H9 (cell line): ENCODE results near the gene PRCC. TPM values are rescaled to one million over a fixed set of nuclear protein-coding genes. Genes with fewer than 3 reads are reported as not detected.

Source experiments
- DNase-seq: peaks from one replicate; pipeline ENCODE4 v3.0.0-alpha.2; 2017
- H2AFZ ChIP-seq: one replicate; pipeline ENCODE4 v1.6.1; 2013; ENCODE audit warnings: mild to moderate bottlenecking, low read length, control low read depth, moderate library complexity
- H2AK5ac ChIP-seq: 2 replicates; pipeline ENCODE4 v1.6.1; 2013; ENCODE audit warnings: low read length, control low read depth, mixed read lengths; ENCODE audit not compliant: insufficient read length
- H2BK120ac ChIP-seq: one replicate; pipeline ENCODE4 v1.6.1; 2013; ENCODE audit warnings: low read depth, mild to moderate bottlenecking, low read length, control low read depth, inconsistent platforms; ENCODE audit not compliant: poor library complexity, severe bottlenecking
- H2BK12ac ChIP-seq: 2 replicates; pipeline ENCODE4 v1.6.1; 2013; ENCODE audit warnings: low read length, control low read depth, mixed read lengths, low read depth; ENCODE audit not compliant: insufficient read length
- H2BK15ac ChIP-seq: 2 replicates; pipeline ENCODE4 v1.6.1; 2013; ENCODE audit warnings: low read depth, low read length, control low read depth
- H2BK20ac ChIP-seq: one replicate; pipeline ENCODE4 v1.6.1; 2013; ENCODE audit warnings: low read depth, mild to moderate bottlenecking, low read length, control low read depth, inconsistent platforms; ENCODE audit not compliant: poor library complexity, severe bottlenecking
- H2BK5ac ChIP-seq: 2 replicates; pipeline ENCODE4 v1.6.1; 2013; ENCODE audit warnings: low read length, control low read depth, mixed read lengths; ENCODE audit not compliant: insufficient read length
- H3K14ac ChIP-seq: 2 replicates; pipeline ENCODE4 v1.6.1; 2013; ENCODE audit warnings: low read length, control low read depth; ENCODE audit not compliant: insufficient read depth
- H3K18ac ChIP-seq: 2 replicates; pipeline ENCODE4 v1.6.1; 2013; ENCODE audit warnings: low read depth, mild to moderate bottlenecking, mixed read lengths, low read length, control low read depth; ENCODE audit not compliant: insufficient read length
- H3K23ac ChIP-seq: 2 replicates; pipeline ENCODE4 v1.6.1; 2013; ENCODE audit warnings: low read length, control low read depth, mixed read lengths, low read depth; ENCODE audit not compliant: insufficient read length
- H3K23me2 ChIP-seq: 2 replicates; pipeline ENCODE4 v1.6.1; 2013; ENCODE audit warnings: low read depth, mild to moderate bottlenecking, mixed read lengths, low read length, control low read depth; ENCODE audit not compliant: insufficient read length, poor library complexity, severe bottlenecking
- H3K27ac ChIP-seq: 2 replicates; pipeline ENCODE4 v1.5.1; 2013; ENCODE audit warnings: low read length, control low read depth, mixed read lengths, low read depth; ENCODE audit not compliant: insufficient read length
- H3K27me3 ChIP-seq: 2 replicates; pipeline ENCODE4 v1.6.1; 2013; ENCODE audit warnings: low read length, control low read depth, inconsistent platforms; ENCODE audit not compliant: insufficient read depth
- H3K4ac ChIP-seq: 2 replicates; pipeline ENCODE4 v1.6.1; 2013; ENCODE audit warnings: low read depth, mild to moderate bottlenecking, control low read depth, inconsistent platforms, low read length, moderate library complexity
- H3K4me1 ChIP-seq: 2 replicates; pipeline ENCODE4 v1.6.1; 2013; ENCODE audit warnings: low read length, control low read depth, inconsistent platforms; ENCODE audit not compliant: insufficient read depth
- H3K4me2 ChIP-seq: 2 replicates; pipeline ENCODE4 v1.6.1; 2013; ENCODE audit warnings: low read length, control low read depth, mixed read lengths; ENCODE audit not compliant: insufficient read length, insufficient read depth
- H3K56ac ChIP-seq: 2 replicates; pipeline ENCODE4 v1.6.1; 2013; ENCODE audit warnings: low read depth, mild to moderate bottlenecking, mixed read lengths, low read length, control low read depth; ENCODE audit not compliant: insufficient read length
- H3K79me1 ChIP-seq: 2 replicates; pipeline ENCODE4 v1.6.1; 2013; ENCODE audit warnings: low read depth, mild to moderate bottlenecking, moderate library complexity, low read length, control low read depth, inconsistent platforms; ENCODE audit not compliant: insufficient read depth, poor library complexity, severe bottlenecking
- H3K79me2 ChIP-seq: 2 replicates; pipeline ENCODE4 v1.6.1; 2013; ENCODE audit warnings: low read length, control low read depth, inconsistent platforms; ENCODE audit not compliant: insufficient read depth
- H3K9ac ChIP-seq: 2 replicates; pipeline ENCODE4 v1.6.1; 2013; ENCODE audit warnings: low read length, control low read depth, mixed read lengths; ENCODE audit not compliant: insufficient read length; ENCODE audit errors: extremely low read depth
- H3K9me3 ChIP-seq: one replicate; pipeline ENCODE4 v1.6.1; 2013; ENCODE audit warnings: low read depth, low read length, inconsistent platforms; ENCODE audit not compliant: control insufficient read depth
- H3T11ph ChIP-seq: one replicate; pipeline ENCODE4 v1.6.1; 2013; ENCODE audit warnings: mild to moderate bottlenecking, low read length, control low read depth, inconsistent platforms
- H4K20me1 ChIP-seq: one replicate; pipeline ENCODE4 v1.6.1; 2013; ENCODE audit not compliant: control insufficient read depth, insufficient read length, insufficient read depth
- H4K5ac ChIP-seq: 2 replicates; pipeline ENCODE4 v1.6.1; 2013; ENCODE audit warnings: low read depth, mild to moderate bottlenecking, mixed read lengths, low read length, control low read depth; ENCODE audit not compliant: insufficient read length
- H4K8ac ChIP-seq: replicated peaks from 2 replicates; pipeline ENCODE4 v1.6.1; 2013; ENCODE audit warnings: low read length, control low read depth, mixed read lengths, low read depth; ENCODE audit not compliant: insufficient read length
- H4K91ac ChIP-seq: 2 replicates; pipeline ENCODE4 v1.6.1; 2013; ENCODE audit warnings: low read depth, mild to moderate bottlenecking, moderate library complexity, mixed read lengths, low read length, control low read depth; ENCODE audit not compliant: insufficient read length
- H3K27ac Mint-ChIP-seq, 3 experiments: 2 replicates in 2 of 3; 3 replicates in 1 of 3; pipeline ENCODE4 v1.8.0; 2020 to 2021; ENCODE audit warnings: mixed read lengths in 3 of 3, mild to moderate bottlenecking in 1 of 3, moderate library complexity in 1 of 3
- H3K27me3 Mint-ChIP-seq: 2 replicates; pipeline ENCODE4 v1.8.0; 2021; ENCODE audit warnings: low read depth, mild to moderate bottlenecking, moderate library complexity, mixed read lengths
- H3K36me3 Mint-ChIP-seq, 3 experiments: 2 replicates in 2 of 3; 3 replicates in 1 of 3; pipeline ENCODE4 v1.8.0; 2020 to 2021; ENCODE audit warnings: low read depth in 3 of 3, mixed read lengths in 3 of 3; ENCODE audit not compliant: insufficient read depth in 1 of 3
- H3K4me1 Mint-ChIP-seq, 2 experiments: 2 replicates each; pipeline ENCODE4 v1.8.0; 2020; ENCODE audit warnings: mixed read lengths in 2 of 2
- H3K4me3 Mint-ChIP-seq, 2 experiments: 2 replicates in 1 of 2; 3 replicates in 1 of 2; pipeline ENCODE4 v1.8.0; 2020 to 2021; ENCODE audit warnings: mild to moderate bottlenecking in 2 of 2, mixed read lengths in 2 of 2, moderate library complexity in 1 of 2
- H3K9me3 Mint-ChIP-seq, 2 experiments: 2 replicates in 1 of 2; 3 replicates in 1 of 2; pipeline ENCODE4 v1.8.0; 2020; ENCODE audit warnings: mild to moderate bottlenecking in 2 of 2, mixed read lengths in 2 of 2, moderate library complexity in 1 of 2
- CTCF ChIP-seq: fragments of 200-600 bp; sonication (generic); conservative IDR thresholded peaks from 3 replicates; pipeline ENCODE4 v1.8.0; 2021; ENCODE audit warnings: antibody characterized with exemption, mild to moderate bottlenecking
- WGBS: extraction: QIAGEN DNeasy Blood & Tissue Kit; methylation state at CpG from one replicate; pipeline ENCODE4 v1.1.7; 2013; ENCODE audit warnings: missing lambda C conversion rate, low lambda C conversion rate, mixed read lengths; ENCODE audit not compliant: insufficient read length; ENCODE audit errors: extremely low coverage; 5-methylcytosine and 5-hydroxymethylcytosine counted together
- total RNA-seq: library from RNA; stranded (reverse); gene quantifications from 2 replicates; pipeline ENCODE4 v1.2.1, GENCODE V29; 2021

The PRCC gene
- total RNA-seq, 1 experiment from 2014 or later = 129 TPM

- H2BK12ac ChIP-seq = no peak overlapping the region
- no peak overlapping the region for H3K27ac ChIP-seq
- H4K5ac ChIP-seq = no peak overlapping the region
- H3K56ac ChIP-seq = no peak overlapping the region
- Mint-ChIP-seq H3K27me3 (peaks cover 83% of the 10 kb centered on the region), H3K36me3 (no peaks in the 10 kb centered on the region), H3K9me3 (no peaks in the 10 kb centered on the region), H3K4me1 (peaks cover 0 to 2% of the 10 kb centered on the region in 2 experiments; a peak in 2 of 4 replicates), H3K4me3 (no peak overlapping the region), H3K27ac (no peak overlapping the region)
- H3K27me3 ChIP-seq = peaks cover 3% of the 10 kb centered on the region; the same call in 1 of the 2 replicates
- no CpG with 5 or more reads among the region's 3 CpGs for WGBS
- no peaks in the 10 kb centered on the region for H3K79me2 ChIP-seq
- no peak overlapping the region for H2BK120ac ChIP-seq
- no peak for DNase-seq
- no peak overlapping the region for H3K4me2 ChIP-seq
- no peak overlapping the region for H3T11ph ChIP-seq
- no peak overlapping the region for H2BK20ac ChIP-seq
- H2AFZ ChIP-seq = no peak overlapping the region
- no peak overlapping the region for H3K23ac ChIP-seq
- no peak overlapping the region for H2BK15ac ChIP-seq
- no peaks in the 10 kb centered on the region for H3K9me3 ChIP-seq
- no peak for TF ChIP-seq CTCF
- H3K4me1 ChIP-seq = no peaks in the 10 kb centered on the region
- H3K4ac ChIP-seq = no peak overlapping the region
- no peak overlapping the region for H3K9ac ChIP-seq
- no peaks in the 10 kb centered on the region for H3K23me2 ChIP-seq
- no peaks in the 10 kb centered on the region for H4K20me1 ChIP-seq
- H4K91ac ChIP-seq = no peak overlapping the region
- H3K18ac ChIP-seq = no peak overlapping the region
- no peak overlapping the region for H2BK5ac ChIP-seq
- no peak overlapping the region for H2AK5ac ChIP-seq
- H3K14ac ChIP-seq = no peak overlapping the region
- H4K8ac ChIP-seq = no peak overlapping the region
- H3K79me1 ChIP-seq = no peaks in the 10 kb centered on the region
Measured at GRCh38 chr1:156834322-156834721, 67.0 kb downstream of the PRCC start.
